ENCODE data around the gene COL5A1.

- no peak for TF ChIP-seq SIN3A (IDR thresholded peaks at IDR 0.05; ENCODE audit: borderline replicate concordance, insufficient read depth, low read length)
- TF ChIP-seq TAF1 (IDR thresholded peaks at IDR 0.05; ENCODE audit: borderline replicate concordance, insufficient read depth, low read length), result no peak
- TF ChIP-seq POLR2AphosphoS5 (IDR thresholded peaks at IDR 0.05; ENCODE audit: low read depth, low read length), result no peak
- TF ChIP-seq REST (IDR thresholded peaks at IDR 0.05; ENCODE audit: insufficient read depth in 1 of 2, low read depth in 2 of 2, low read length in 2 of 2), result no peak
- no peak for TF ChIP-seq FOXP2 (optimal IDR thresholded peaks at IDR 0.05; ENCODE audit: borderline replicate concordance, extremely low read depth, extremely low read length, insufficient read depth)
Measured at GRCh38 chr9:134594078-134594941, 47.3 kb upstream of the COL5A1 start.

Data from PFSK-1 (cell line).